CD8-positive, alpha-beta memory T cell (primary cell): Measurements from ENCODE around the gene TM4SF1. TPM values are rescaled to one million over a fixed set of nuclear protein-coding genes. Genes with fewer than 3 reads are reported as not detected.
"Not testable (repeated sequence)": the region's sequence is repeated elsewhere in the genome, so short reads cannot be mapped to it uniquely, and the experiment has no call there.

ENCODE experiments used
- CTCF ChIA-PET: fragments of 350-600 bp; sonication (Branson Sonifier 250); formaldehyde crosslinking; loops from one replicate; lab custom pipeline; 2021; ENCODE audit warnings: antibody characterized with exemption; lab: Charles Lee
- POLR2A ChIA-PET: fragments of 350-600 bp; sonication (Branson Sonifier 250); formaldehyde crosslinking; loops from one replicate; lab custom pipeline; 2021; ENCODE audit warnings: antibody characterized with exemption; lab: Charles Lee
- DNase-seq, 5 donors: peaks; one replicate each; pipeline versions ENCODE4 v3.0.0 to v3.0.0-alpha.2; 2020 to 2022; ENCODE audit warnings: mixed read lengths in 1 of 5
- H3K27ac ChIP-seq: one replicate; pipeline ENCODE4 v1.7.0; 2013; ENCODE audit warnings: low read depth, mild to moderate bottlenecking, low read length, moderate library complexity
- H3K27me3 ChIP-seq: 2 replicates; pipeline ENCODE4 v1.7.0; 2013; ENCODE audit warnings: low read length, mild to moderate bottlenecking; ENCODE audit not compliant: insufficient read depth, poor library complexity, severe bottlenecking
- H3K36me3 ChIP-seq: 2 replicates; pipeline ENCODE4 v1.7.0; 2013; ENCODE audit warnings: mild to moderate bottlenecking, low read length, moderate library complexity; ENCODE audit not compliant: insufficient read depth
- H3K4me1 ChIP-seq: 2 replicates; pipeline ENCODE4 v1.7.0; 2013; ENCODE audit warnings: mild to moderate bottlenecking, low read length, moderate library complexity; ENCODE audit not compliant: insufficient read depth
- H3K4me3 ChIP-seq: 2 replicates; pipeline ENCODE4 v1.7.0; 2013; ENCODE audit warnings: mild to moderate bottlenecking, low read length
- H3K9me3 ChIP-seq: 2 replicates; pipeline ENCODE4 v1.7.0; 2013; ENCODE audit warnings: mild to moderate bottlenecking, low read length
- H3K27ac Mint-ChIP-seq, 8 donors: one replicate each; pipeline ENCODE4 v1.8.0; 2020 to 2021; ENCODE audit warnings: mixed read lengths in 8 of 8, mild to moderate bottlenecking in 6 of 8, inconsistent platforms in 3 of 8, moderate library complexity in 3 of 8
- H3K27me3 Mint-ChIP-seq, 2 donors: one replicate each; pipeline ENCODE4 v1.8.0; 2020 to 2021; ENCODE audit warnings: mixed read lengths in 2 of 2, mild to moderate bottlenecking in 1 of 2, moderate library complexity in 1 of 2
- H3K36me3 Mint-ChIP-seq, 3 donors: one replicate each; pipeline ENCODE4 v1.8.0; 2020 to 2021; ENCODE audit warnings: mixed read lengths in 3 of 3, inconsistent platforms in 1 of 3, mild to moderate bottlenecking in 1 of 3
- H3K4me1 Mint-ChIP-seq, 3 donors: one replicate each; pipeline ENCODE4 v1.8.0; 2020 to 2021; ENCODE audit warnings: mixed read lengths in 3 of 3, inconsistent platforms in 1 of 3, mild to moderate bottlenecking in 1 of 3
- H3K4me3 Mint-ChIP-seq, 7 donors: one replicate each; pipeline ENCODE4 v1.8.0; 2020 to 2021; ENCODE audit warnings: mixed read lengths in 7 of 7, mild to moderate bottlenecking in 6 of 7, moderate library complexity in 4 of 7, inconsistent platforms in 2 of 7
- H3K9me3 Mint-ChIP-seq, 5 donors: one replicate each; pipeline ENCODE4 v1.8.0; 2020 to 2022; ENCODE audit warnings: mixed read lengths in 5 of 5, mild to moderate bottlenecking in 3 of 5, moderate library complexity in 2 of 5, inconsistent platforms in 1 of 5
- polyA plus RNA-seq: library from polyadenylated mRNA; unstranded; fragments of 300-500 nt; fragmentation: Illumina TruSeq; gene quantifications from one replicate; pipeline ENCODE4 v1.2.3, GENCODE V29; 2021
- total RNA-seq, 2 experiments: library from RNA; stranded (reverse); gene quantifications; one replicate each; pipeline ENCODE4 v1.2.3, GENCODE V29; 2021

TM4SF1 gene
- total and polyA plus RNA-seq, 3 experiments from 2014 or later, result 0.18 to 0.27 TPM; not detected in 1

- Histone ChIP-seq H3K4me3 (no peak overlapping the region), H3K27ac (no peak overlapping the region), H3K9me3 (no peaks in the 10 kb centered on the region), H3K4me1 (no peaks in the 10 kb centered on the region), H3K27me3 (no peaks in the 10 kb centered on the region), H3K36me3 (no peaks in the 10 kb centered on the region)
- H3K27ac Mint-ChIP-seq, result no peak overlapping the region
- POLR2A ChIA-PET, result no interaction called here
- H3K27me3 Mint-ChIP-seq, result peaks cover 6 to 27% of the 10 kb centered on the region in 2 donors
- H3K4me3 Mint-ChIP-seq, result no peak overlapping the region
- CTCF ChIA-PET, result no interaction called here
- no peaks in the 10 kb centered on the region for H3K4me1 Mint-ChIP-seq
- no peaks in the 10 kb centered on the region for H3K36me3 Mint-ChIP-seq
- peaks cover 0 to 2% (median 0%) of the 10 kb centered on the region in 5 donors for H3K9me3 Mint-ChIP-seq
- no peak for DNase-seq
Measured at GRCh38 chr3:149340310-149340933, 37.0 kb downstream of the TM4SF1 start.

GRCh38 chr3:149339931-149340309, 37.5 kb downstream of the TM4SF1 start:
- no peak overlapping the region for H3K27ac Mint-ChIP-seq
- CTCF ChIA-PET, result no interaction called here
- Histone ChIP-seq H3K9me3 (no peaks in the 10 kb centered on the region), H3K4me3 (no peak overlapping the region), H3K27ac (no peak overlapping the region), H3K27me3 (no peaks in the 10 kb centered on the region), H3K36me3 (no peaks in the 10 kb centered on the region), H3K4me1 (no peaks in the 10 kb centered on the region)
- no peak for DNase-seq
- H3K9me3 Mint-ChIP-seq, result peaks cover 0 to 2% (median 0%) of the 10 kb centered on the region in 5 donors
- POLR2A ChIA-PET, result no interaction called here
- H3K36me3 Mint-ChIP-seq, result no peaks in the 10 kb centered on the region
- peaks cover 2 to 27% of the 10 kb centered on the region in 2 donors for H3K27me3 Mint-ChIP-seq
- H3K4me1 Mint-ChIP-seq, result no peaks in the 10 kb centered on the region
- H3K4me3 Mint-ChIP-seq, result no peak overlapping the region

- peaks cover 2 to 26% of the 10 kb centered on the region in 2 donors for H3K27me3 Mint-ChIP-seq
- H3K9me3 ChIP-seq, H3K4me1 ChIP-seq, POLR2A ChIA-PET, H3K4me1 Mint-ChIP-seq, H3K36me3 Mint-ChIP-seq, H3K9me3 Mint-ChIP-seq, H3K36me3 ChIP-seq, H3K27me3 ChIP-seq, DNase-seq, H3K27ac ChIP-seq, H3K4me3 ChIP-seq, CTCF ChIA-PET, H3K4me3 Mint-ChIP-seq, H3K27ac Mint-ChIP-seq: not testable (repeated sequence)
Measured at GRCh38 chr3:149337486-149337885, 40.0 kb downstream of the TM4SF1 start.

DNA sequence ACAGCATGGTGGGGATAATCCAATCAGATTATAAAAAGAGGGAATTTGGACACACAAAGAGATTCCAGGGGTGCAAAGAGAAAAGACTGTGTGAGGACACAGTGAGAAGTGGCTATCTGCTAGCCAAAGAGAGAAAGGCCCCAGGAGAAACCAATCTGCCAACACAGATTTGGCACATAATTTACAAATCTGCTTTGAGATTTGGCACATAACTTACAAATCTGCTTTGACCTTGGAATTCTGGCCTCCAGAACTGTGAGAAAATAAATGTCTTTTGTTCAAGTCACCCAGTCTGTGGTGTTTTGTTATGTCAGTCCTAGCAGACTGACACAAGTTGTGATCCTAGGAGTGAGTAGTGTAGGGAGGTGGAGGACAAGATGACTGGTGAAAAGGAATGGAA, 40.5 kb downstream of the TM4SF1 start:
- no peak overlapping the region for H3K27ac ChIP-seq
- H3K9me3 ChIP-seq, result no peaks in the 10 kb centered on the region
- Mint-ChIP-seq H3K4me3 (no peak overlapping the region), H3K36me3 (no peaks in the 10 kb centered on the region), H3K9me3 (peaks cover 0 to 2% (median 0%) of the 10 kb centered on the region in 5 donors), H3K4me1 (no peaks in the 10 kb centered on the region), H3K27ac (no peak overlapping the region), H3K27me3 (peaks cover 2 to 25% of the 10 kb centered on the region in 2 donors)
- H3K36me3 ChIP-seq, result no peaks in the 10 kb centered on the region
- CTCF ChIA-PET, result no interaction called here
- no peaks in the 10 kb centered on the region for H3K27me3 ChIP-seq
- no peak for DNase-seq
- no peaks in the 10 kb centered on the region for H3K4me1 ChIP-seq
- no peak overlapping the region for H3K4me3 ChIP-seq
- POLR2A ChIA-PET, result no interaction called here

DNA sequence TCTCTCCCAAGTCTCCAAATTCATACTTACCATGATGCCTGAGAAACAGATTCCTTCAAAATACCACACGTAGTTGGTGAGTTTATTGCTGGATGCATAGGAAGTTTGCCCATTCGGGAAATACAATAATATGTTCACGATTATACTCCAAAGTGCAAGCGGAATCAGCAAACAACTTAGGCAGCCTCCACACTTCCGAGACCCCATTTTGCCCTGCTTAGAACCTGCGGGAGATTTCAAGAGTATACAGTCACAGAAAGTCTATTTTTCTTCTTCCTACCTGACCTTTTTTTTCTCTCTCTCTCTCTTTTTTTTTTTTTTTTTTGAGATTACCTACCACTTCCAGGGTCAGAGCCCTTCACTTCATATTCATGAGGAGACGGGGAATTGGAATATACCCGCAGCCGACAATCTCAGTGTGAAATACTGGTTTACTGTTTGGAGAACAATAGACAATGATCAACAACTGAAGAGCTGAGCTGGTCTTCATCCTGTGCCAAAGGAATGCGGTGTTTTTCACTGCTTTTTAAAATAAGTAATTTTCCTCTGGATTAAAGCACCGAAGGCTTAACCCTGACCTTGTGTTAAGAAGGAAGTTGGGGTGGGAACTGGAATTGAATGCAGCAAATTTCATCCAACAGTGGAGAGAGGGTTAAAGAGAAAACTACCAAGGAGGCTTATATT, 44.1 kb downstream of the TM4SF1 start, which contains the start of gene TM4SF18:
TM4SF18 (minus strand) TSS at position 461 of the 684 bp plus-strand sequence; CDS start at position 207, 254 bp downstream.
- ChIA-PET POLR2A (no interaction called here), CTCF (interaction anchor here (1.0 kb wide), 1 partner anchor 9 kb away, joined by 3 read pairs; no protein-coding TSS in a partner anchor)
- H3K36me3 ChIP-seq, result no peaks in the 10 kb centered on the region
- Mint-ChIP-seq H3K4me3 (no peak within 1 kb of the TSS), H3K36me3 (no peaks in the 10 kb centered on the region), H3K9me3 (peaks cover 0 to 2% (median 0%) of the 10 kb centered on the region in 5 donors), H3K27ac (no peak within 1 kb of the TSS), H3K27me3 (peaks cover 2 to 10% of the 10 kb centered on the region in 2 donors), H3K4me1 (no peaks in the 10 kb centered on the region)
- no peak within 1 kb of the TSS for H3K4me3 ChIP-seq
- no peaks in the 10 kb centered on the region for H3K27me3 ChIP-seq
- no peaks in the 10 kb centered on the region for H3K9me3 ChIP-seq
- H3K4me1 ChIP-seq, result no peaks in the 10 kb centered on the region
- no peak for DNase-seq
- no peak within 1 kb of the TSS for H3K27ac ChIP-seq

DNA sequence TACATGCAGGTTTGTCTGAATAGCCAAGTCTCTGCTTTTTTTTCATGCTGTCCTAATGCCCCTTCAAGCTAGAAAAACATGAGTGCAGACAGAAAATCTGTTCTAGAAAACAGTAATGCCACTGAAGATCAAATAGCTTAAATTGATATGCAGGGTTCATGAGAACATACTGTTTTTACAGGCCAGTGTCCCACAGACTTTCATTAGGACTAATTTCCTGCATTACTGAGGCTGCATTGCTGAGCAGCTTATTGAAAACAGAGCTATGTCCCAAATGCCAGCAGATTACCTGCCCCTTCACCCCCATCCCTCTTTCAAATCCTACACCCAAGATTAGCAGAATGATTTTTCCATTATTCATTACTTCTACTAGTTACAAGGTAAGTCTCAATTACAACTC, 44.7 kb downstream of the TM4SF1 start:
- Mint-ChIP-seq H3K4me1 (no peaks in the 10 kb centered on the region), H3K9me3 (no peaks in the 10 kb centered on the region), H3K27me3 (peaks cover 2 to 10% of the 10 kb centered on the region in 2 donors), H3K36me3 (no peaks in the 10 kb centered on the region), H3K27ac (no peak overlapping the region), H3K4me3 (no peak overlapping the region)
- Histone ChIP-seq H3K36me3 (no peaks in the 10 kb centered on the region), H3K27ac (no peak overlapping the region), H3K9me3 (no peaks in the 10 kb centered on the region), H3K27me3 (no peaks in the 10 kb centered on the region), H3K4me1 (no peaks in the 10 kb centered on the region), H3K4me3 (no peak overlapping the region)
- POLR2A ChIA-PET, result no interaction called here
- no peak for DNase-seq
- CTCF ChIA-PET, result no interaction called here

GRCh38 chr3:149332227-149332765, 45.2 kb downstream of the TM4SF1 start:
- Mint-ChIP-seq H3K9me3 (no peaks in the 10 kb centered on the region), H3K36me3 (no peaks in the 10 kb centered on the region), H3K4me3 (no peak overlapping the region), H3K4me1 (no peaks in the 10 kb centered on the region), H3K27ac (no peak overlapping the region), H3K27me3 (peaks cover 2 to 10% of the 10 kb centered on the region in 2 donors)
- POLR2A ChIA-PET, result no interaction called here
- CTCF ChIA-PET, result no interaction called here
- Histone ChIP-seq H3K4me1 (no peaks in the 10 kb centered on the region), H3K4me3 (no peak overlapping the region), H3K27ac (no peak overlapping the region), H3K36me3 (no peaks in the 10 kb centered on the region), H3K9me3 (no peaks in the 10 kb centered on the region), H3K27me3 (no peaks in the 10 kb centered on the region)
- no peak for DNase-seq

DNA sequence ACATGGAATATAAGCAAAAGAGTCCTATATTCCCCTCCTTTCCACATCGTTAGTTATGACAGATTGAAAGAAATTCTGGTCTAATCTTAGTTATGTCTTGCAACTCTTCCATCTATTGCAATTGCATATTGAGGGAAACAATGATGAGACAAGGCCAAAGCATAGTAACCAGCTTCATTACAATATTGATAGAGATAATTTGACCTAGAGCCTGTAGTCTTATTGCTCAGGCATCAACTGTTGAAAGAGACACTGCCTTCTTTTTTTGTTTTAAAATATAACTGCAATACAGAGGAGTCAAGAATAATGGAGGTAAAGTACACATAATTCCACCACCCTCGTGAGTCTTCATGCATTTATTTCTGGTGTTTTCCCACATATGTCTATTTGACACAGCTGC, 46.1 kb downstream of the TM4SF1 start:
- Histone ChIP-seq H3K4me3 (no peak overlapping the region), H3K9me3 (no peaks in the 10 kb centered on the region), H3K27me3 (no peaks in the 10 kb centered on the region), H3K4me1 (no peaks in the 10 kb centered on the region), H3K27ac (no peak overlapping the region), H3K36me3 (no peaks in the 10 kb centered on the region)
- Mint-ChIP-seq H3K9me3 (no peaks in the 10 kb centered on the region), H3K27ac (no peak overlapping the region), H3K27me3 (peaks cover 2 to 10% of the 10 kb centered on the region in 2 donors), H3K4me1 (no peaks in the 10 kb centered on the region), H3K36me3 (no peaks in the 10 kb centered on the region), H3K4me3 (no peak overlapping the region)
- CTCF ChIA-PET, result interaction anchor here (1.0 kb wide), 1 partner anchor 211 kb away, joined by 4 read pairs; no protein-coding TSS in a partner anchor
- POLR2A ChIA-PET, result no interaction called here
- no peak for DNase-seq
